NCI-H524 treated with DMSO at 0.1 percent for 48 hours (cell line): ENCODE measurements around the gene VWA8.

Source experiments
- DNase-seq: peaks from one replicate; lab custom pipeline; 2025; lab: John Stamatoyannopoulos, UW

Gene VWA8

DNA sequence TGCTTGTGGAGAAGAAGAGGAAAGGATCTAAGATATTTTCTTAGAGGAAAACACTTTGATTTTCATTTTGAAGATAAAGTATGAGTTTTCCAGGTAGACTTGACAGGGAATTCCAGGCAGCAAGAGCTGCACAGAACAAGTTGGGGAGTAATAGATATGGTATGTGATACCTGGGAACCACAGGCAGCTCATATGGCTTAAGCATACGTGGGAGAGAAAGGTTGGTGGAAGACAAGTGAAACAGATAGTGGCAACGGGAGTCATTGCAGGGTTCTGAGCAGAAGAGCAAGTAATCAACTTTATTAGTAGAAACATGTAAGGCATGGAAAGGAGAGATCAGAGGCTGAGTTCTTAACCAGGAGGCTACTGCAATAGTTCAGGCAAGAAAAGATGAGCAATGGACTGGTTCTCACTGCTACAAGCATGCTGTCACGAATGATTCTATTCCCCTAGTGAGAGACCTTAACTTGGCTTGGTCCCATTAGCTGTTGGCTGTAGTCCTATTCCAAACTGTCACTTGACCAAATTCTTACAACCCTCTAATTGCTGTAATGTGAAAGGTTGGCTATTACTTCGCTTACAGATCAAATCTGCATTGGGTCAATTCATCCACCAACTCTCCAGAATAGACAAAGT, 217.9 kb downstream of the VWA8 start:
- no peak for DNase-seq

- DNase-seq, result no peak
Measured at GRCh38 chr13:41740479-41740878, 220.4 kb downstream of the VWA8 start.

DNA sequence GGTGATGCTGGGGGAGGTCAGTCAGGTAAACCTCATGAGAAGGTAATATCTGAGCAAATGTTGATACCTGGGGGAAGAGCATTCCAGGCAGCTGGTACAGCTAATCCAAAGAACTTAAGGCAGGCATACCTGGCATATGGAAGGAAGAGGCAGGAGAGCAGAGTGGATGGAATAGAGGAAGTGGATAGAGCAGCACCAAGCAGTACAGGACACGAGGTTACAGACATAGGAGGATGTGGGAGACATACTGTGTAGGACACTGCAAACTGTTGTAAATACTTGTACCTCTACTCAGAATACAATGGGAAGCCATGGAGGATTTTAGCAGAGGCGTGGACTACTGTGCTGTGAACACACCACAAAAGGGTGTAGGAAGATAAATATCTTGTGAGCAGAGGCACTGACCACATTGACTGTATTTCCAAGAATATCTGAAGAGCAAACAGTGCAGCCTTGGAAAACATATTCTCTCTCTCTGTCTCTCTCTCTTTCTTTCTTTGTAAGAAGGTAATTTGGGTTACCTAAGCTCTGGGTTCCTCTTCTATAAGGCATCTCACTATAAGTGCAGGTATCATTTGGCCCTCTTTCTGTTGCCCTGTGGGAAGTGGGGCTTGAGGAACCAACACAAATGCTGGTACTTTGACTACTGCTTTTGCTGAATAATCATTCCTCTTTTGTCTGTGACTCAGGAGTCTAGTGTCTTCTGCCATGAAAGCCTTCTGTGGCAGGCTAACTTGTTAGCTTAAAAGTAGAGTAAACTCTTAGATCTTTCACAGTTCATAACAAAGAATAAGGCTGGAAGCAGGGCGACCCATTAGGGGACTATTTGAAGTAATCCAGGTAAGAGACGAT, 238.0 kb downstream of the VWA8 start:
- no peak for DNase-seq

- DNase-seq, result no peak
Measured at GRCh38 chr13:41720839-41721561, 239.9 kb downstream of the VWA8 start.

- no peak for DNase-seq
Measured at GRCh38 chr13:41716236-41716635, 244.7 kb downstream of the VWA8 start.

- DNase-seq, result no peak
Measured at GRCh38 chr13:41713405-41713804, 247.5 kb downstream of the VWA8 start.

GRCh38 chr13:41710771-41711170, 250.1 kb downstream of the VWA8 start:
- DNase-seq, result no peak

- no peak for DNase-seq
Measured at GRCh38 chr13:41709511-41709910, 251.4 kb downstream of the VWA8 start.

DNA sequence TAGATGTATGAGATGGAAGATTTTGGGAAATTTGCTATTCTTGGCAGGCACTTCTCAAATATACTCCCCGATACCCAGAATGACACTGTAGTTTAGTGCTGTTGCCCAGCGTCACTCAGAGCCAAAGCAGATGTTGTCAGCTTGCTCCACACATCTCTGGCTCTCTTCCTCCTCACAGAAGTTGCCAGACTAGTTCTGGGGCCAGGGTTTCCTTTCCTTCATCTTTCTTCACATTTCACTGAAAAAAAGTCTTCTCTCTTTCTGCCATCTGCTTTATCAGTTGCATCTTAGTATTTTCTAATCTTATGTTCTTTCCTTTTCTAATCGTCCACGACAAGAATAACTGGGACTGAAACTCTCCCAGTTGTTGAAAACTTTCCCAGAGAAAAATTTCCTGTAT, 252.2 kb downstream of the VWA8 start:
- DNase-seq, result no peak

DNA sequence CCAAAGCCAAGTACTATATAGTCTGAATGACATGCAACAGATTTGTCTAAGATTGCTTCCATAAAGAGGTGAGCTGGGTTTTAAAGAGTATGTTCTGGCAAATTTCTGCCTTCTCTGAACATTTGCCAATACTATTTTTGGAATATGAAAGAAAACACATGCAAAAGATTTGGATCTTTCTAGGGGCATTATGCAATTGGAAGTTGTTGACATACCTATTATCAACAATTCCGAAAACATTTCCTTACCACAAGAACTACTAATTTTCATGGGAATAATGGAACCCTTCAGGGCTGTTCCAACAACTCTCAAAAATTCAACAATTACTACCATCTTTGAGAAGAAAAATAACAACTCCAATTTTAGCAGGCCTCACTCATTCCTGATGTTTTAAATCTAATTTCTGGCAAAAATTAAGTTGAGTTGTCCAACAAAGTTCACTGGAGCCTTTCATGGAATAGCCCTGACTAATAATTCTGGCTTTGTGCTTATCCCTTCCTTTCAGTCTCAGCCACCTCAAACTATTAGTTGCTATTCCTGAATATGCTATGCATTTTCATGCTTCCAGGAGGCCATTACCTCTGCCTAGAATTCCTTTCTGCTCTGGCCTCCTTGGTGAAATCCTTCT, 253.6 kb downstream of the VWA8 start:
- no peak for DNase-seq

GRCh38 chr13:41706152-41706551, 254.8 kb downstream of the VWA8 start:
- no peak for DNase-seq

DNA sequence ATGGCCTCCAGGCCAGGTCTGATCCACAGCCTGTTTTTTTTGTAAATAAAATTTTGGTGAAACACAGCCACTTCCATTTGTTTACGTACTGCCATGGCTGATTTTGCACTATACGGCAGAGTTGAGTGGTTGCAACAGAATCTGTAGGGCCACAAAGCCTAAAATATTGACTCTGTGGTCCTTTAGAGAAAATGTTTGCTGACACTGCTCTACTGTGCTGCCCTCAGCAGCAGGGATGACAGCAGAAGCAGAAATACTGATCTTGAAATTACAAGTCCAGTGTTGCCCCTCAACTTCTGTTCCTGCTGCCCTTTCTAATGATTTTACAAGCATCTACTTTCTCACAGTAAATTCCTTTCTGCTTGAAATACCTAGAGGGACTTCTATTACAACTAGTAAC, 258.4 kb downstream of the VWA8 start:
- DNase-seq, result no peak

GRCh38 chr13:41701676-41702075, 259.2 kb downstream of the VWA8 start:
- no peak for DNase-seq

GRCh38 chr13:41700790-41701310, 260.1 kb downstream of the VWA8 start:
- DNase-seq, result no peak

- no peak for DNase-seq
Measured at GRCh38 chr13:41699759-41700158, 261.1 kb downstream of the VWA8 start.

DNA sequence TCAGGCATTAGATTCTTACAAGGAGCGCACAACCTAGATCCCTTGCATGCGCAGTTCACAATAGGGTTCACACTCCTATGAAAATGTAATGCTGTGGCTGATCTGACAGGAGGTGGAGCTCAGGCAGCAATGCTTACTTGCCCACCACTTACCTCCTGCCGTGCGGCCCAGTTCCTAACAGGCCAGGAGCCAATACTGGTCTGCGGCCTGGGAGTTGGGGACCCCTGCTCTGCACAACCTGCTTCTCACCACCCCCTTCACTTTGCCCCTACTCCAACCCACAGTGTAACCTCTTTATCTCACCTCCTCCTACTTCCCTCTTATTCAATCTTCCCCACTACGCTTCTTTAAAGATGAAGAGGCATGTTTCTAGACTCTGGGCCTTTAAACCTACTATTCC, 263.3 kb downstream of the VWA8 start:
- no peak for DNase-seq

- no peak for DNase-seq
Measured at GRCh38 chr13:41696163-41697003, 264.5 kb downstream of the VWA8 start.

DNA sequence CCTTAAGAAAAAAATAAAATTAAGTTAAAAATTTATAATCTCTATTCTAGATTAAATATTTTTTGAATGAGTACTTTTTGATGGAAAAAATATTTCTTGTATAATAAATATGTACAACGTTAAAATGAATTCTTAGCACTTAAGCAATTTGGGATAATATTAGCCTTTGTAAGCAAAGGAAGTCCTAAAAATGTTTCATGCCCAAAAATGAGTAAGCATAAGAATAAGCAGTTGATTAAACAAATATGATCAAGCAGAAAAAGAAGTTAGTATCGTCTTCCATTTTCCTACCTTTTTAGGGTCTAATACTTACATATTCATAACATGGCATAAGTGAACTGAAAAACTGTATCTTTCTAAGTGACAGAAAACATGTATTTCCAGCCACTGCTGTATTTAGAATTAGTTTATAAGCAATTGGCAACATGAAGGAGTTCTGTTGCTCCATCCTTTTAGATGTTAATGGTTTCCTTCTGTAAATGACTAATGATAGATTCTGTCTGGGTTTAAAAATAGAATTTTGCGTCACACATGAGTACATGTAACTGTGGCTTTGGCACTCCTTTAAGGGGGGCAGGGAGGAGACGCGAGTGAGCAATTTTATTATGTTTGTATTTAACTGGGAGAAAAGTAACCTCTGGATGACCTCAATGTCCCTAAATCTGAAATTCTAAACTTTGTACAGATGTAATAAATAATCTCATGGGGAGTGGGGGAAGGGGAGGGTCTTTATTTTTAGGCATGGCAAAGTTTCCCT, 266.2 kb downstream of the VWA8 start:
- DNase-seq, result no peak

DNA sequence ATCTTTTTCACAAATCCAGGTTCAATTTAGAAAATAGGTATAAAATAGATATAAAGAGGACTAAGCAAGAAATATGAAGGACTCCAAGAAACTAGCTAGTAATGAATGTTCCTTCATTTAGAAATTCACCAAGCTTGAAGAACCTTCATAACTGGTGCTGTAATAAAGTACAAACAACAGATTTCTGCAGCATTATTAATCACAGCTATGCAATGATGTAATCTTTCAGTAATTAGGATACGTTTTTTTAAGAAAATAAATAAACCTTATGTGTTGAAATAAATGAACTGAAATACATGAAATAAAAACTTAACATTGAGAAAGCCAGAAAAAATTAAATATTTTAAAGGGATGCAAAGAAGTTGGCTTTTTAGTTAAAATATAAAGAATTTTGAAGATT, 267.5 kb downstream of the VWA8 start:
- no peak for DNase-seq

GRCh38 chr13:41691274-41691673, 269.6 kb downstream of the VWA8 start:
- no peak for DNase-seq

DNA sequence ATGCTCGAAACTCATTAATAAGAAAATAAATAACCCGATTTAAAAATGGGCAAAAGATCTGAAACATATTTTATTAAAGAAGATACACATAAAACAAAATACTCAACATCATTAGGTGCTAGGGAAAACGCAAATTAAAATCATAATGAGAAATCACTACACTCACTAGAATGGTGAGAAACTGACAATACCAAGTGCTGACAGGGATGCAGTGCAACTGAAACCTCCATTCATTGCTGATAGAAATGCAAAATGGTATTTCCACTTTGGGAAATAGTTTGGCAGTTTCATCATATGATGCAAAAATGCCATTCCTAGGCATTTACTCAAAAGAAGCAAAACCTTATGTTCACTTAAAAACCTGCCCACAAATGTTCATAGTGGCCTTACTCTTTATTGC, 278.1 kb downstream of the VWA8 start:
- DNase-seq, result no peak
